Neural cell (in vitro differentiated cells): ENCODE measurements around the gene SLC4A4. TPM values are rescaled to one million over a fixed set of nuclear protein-coding genes. Genes with fewer than 3 reads are reported as not detected.

Source experiments
- H2AFZ ChIP-seq: fragments of 200-600, 300-800 bp; sonication (generic), shearing (Covaris generic); 2 replicates; pipeline ENCODE4 v1.6.0; 2014; ENCODE audit warnings: low read depth, mild to moderate bottlenecking, antibody characterized with exemption, low read length, moderate library complexity
- H3F3A ChIP-seq: fragments of 200-600 bp; shearing (Covaris generic); 2 replicates; pipeline ENCODE4 v1.6.1; 2016; ENCODE audit warnings: mild to moderate bottlenecking, moderate library complexity, mixed read lengths, antibody characterized with exemption, low read length; ENCODE audit not compliant: insufficient read depth, poor library complexity, severe bottlenecking
- H3K27ac ChIP-seq: fragments of 200-600, 300-800 bp; sonication (generic), shearing (Covaris generic); 2 replicates; pipeline ENCODE4 v1.5.1; 2014; ENCODE audit warnings: mild to moderate bottlenecking, low read length, moderate library complexity
- H3K27me3 ChIP-seq: fragments of 300-800, 200-600 bp; sonication (generic), shearing (Covaris generic); 2 replicates; pipeline ENCODE4 v1.6.0; 2014; ENCODE audit warnings: mild to moderate bottlenecking, low read depth, low read length, moderate library complexity; ENCODE audit not compliant: insufficient read depth
- H3K36me3 ChIP-seq: fragments of 300-800, 200-600 bp; sonication (generic), shearing (Covaris generic); 2 replicates; pipeline ENCODE4 v1.5.1; 2014; ENCODE audit warnings: mild to moderate bottlenecking, antibody characterized with exemption, low read length, moderate library complexity; ENCODE audit not compliant: insufficient read depth
- H3K4me2 ChIP-seq: fragments of 300-800, 200-600 bp; sonication (generic), shearing (Covaris generic); 2 replicates; pipeline ENCODE4 v1.6.0; 2014; ENCODE audit warnings: mild to moderate bottlenecking, low read length
- H3K4me3 ChIP-seq: fragments of 300-800, 200-600 bp; sonication (generic), shearing (Covaris generic); 2 replicates; pipeline ENCODE4 v1.5.1; 2014; ENCODE audit warnings: mild to moderate bottlenecking, low read length, moderate library complexity
- H3K79me2 ChIP-seq: fragments of 200-600 bp; shearing (Covaris generic); replicated peaks from 2 replicates; pipeline ENCODE4 v1.6.0; 2014; ENCODE audit warnings: mild to moderate bottlenecking, low read length, moderate library complexity; ENCODE audit not compliant: insufficient read depth
- H3K9ac ChIP-seq: fragments of 300-800, 200-600 bp; sonication (generic), shearing (Covaris generic); 2 replicates; pipeline ENCODE4 v1.6.1; 2016; ENCODE audit warnings: mild to moderate bottlenecking, low read length, mixed read lengths
- H3K9me2 ChIP-seq: fragments of 200-600 bp; shearing (Covaris generic); 2 replicates; pipeline ENCODE4 v1.6.1; 2016; ENCODE audit warnings: mild to moderate bottlenecking, low read length, mixed read lengths; ENCODE audit not compliant: insufficient read depth
- H3K9me3 ChIP-seq: fragments of 200-600, 300-800 bp; sonication (generic), shearing (Covaris generic); 2 replicates; pipeline ENCODE4 v1.6.1; 2016; ENCODE audit warnings: mild to moderate bottlenecking, mixed run types, low read length, moderate library complexity, mixed read lengths
- H4K20me1 ChIP-seq: fragments of 200-600 bp; shearing (Covaris generic); 2 replicates; pipeline ENCODE4 v1.6.1; 2016; ENCODE audit warnings: mild to moderate bottlenecking, mixed run types; ENCODE audit not compliant: insufficient read depth
- MXI1 ChIP-seq: fragments of 450-650 bp; conservative IDR thresholded peaks from 2 replicates; pipeline ENCODE4 v1.6.1; 2014; ENCODE audit warnings: antibody characterized with exemption, mild to moderate bottlenecking; ENCODE audit not compliant: poor library complexity, severe bottlenecking
- POLR2AphosphoS5 ChIP-seq: IDR thresholded peaks from 2 replicates; pipeline ENCODE4 v1.6.1; 2012
- RAD21 ChIP-seq: fragments of 450-650 bp; conservative IDR thresholded peaks from 2 replicates; pipeline ENCODE4 v1.6.1; 2014; ENCODE audit warnings: antibody characterized with exemption, mild to moderate bottlenecking, moderate library complexity
- REST ChIP-seq: IDR thresholded peaks from 2 replicates; pipeline ENCODE4 v1.6.1; 2012; ENCODE audit warnings: borderline replicate concordance
- SMC3 ChIP-seq: fragments of 450-650 bp; conservative IDR thresholded peaks from 2 replicates; pipeline ENCODE4 v1.6.1; 2014; ENCODE audit warnings: antibody characterized with exemption, mild to moderate bottlenecking, moderate library complexity; ENCODE audit not compliant: poor library complexity
- TAF1 ChIP-seq: IDR thresholded peaks from 2 replicates; pipeline ENCODE4 v1.6.1; 2012; ENCODE audit warnings: low read depth
- polyA plus RNA-seq: library from polyadenylated mRNA; depleted of rRNA; stranded (reverse); fragments of >200 nt; gene quantifications from 2 replicates; pipeline ENCODE4 v1.2.3, GENCODE V29; 2014
- TF ChIP-seq, protein P1 (sequence below): fragments of 450-650 bp; IDR thresholded peaks from 2 replicates; pipeline ENCODE4 v1.5.1; 2014; ENCODE audit warnings: antibody characterized with exemption, mild to moderate bottlenecking, moderate library complexity; ENCODE audit not compliant: poor library complexity, severe bottlenecking

Gene SLC4A4
- polyA plus RNA-seq, 1 donor from 2014 or later: 9.2 TPM

DNA sequence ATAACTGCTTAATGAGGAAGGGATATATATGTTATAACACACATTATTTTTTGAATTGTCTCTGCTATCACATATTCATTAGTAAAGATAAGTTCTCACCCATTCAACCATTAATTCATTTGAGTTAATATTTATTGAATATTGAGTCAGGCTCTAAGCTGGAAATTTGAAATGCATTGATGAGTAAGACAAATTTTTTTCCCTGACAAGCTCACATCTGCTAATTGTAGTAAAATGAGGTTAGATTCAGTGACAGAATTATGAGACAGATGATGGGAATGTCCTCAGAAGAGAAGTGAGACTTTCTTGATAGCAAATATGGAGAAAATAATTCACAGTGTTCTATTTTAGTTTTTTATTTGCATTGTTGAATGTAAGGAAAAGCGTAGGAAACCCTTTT is 194.3 kb downstream of the SLC4A4 start:
- Histone ChIP-seq H3K9me2 (no peaks in the 10 kb centered on the region), H3K79me2 (no peaks in the 10 kb centered on the region), H3K4me3 (no peak overlapping the region), H3K36me3 (no peaks in the 10 kb centered on the region), H3K4me2 (no peak overlapping the region), H3K9me3 (no peaks in the 10 kb centered on the region), H2AFZ (no peak overlapping the region), H3K9ac (no peak overlapping the region), H3F3A (no peaks in the 10 kb centered on the region), H4K20me1 (no peaks in the 10 kb centered on the region), H3K27ac (no peak overlapping the region), H3K27me3 (no peaks in the 10 kb centered on the region)
- TF ChIP-seq, protein P1, sequence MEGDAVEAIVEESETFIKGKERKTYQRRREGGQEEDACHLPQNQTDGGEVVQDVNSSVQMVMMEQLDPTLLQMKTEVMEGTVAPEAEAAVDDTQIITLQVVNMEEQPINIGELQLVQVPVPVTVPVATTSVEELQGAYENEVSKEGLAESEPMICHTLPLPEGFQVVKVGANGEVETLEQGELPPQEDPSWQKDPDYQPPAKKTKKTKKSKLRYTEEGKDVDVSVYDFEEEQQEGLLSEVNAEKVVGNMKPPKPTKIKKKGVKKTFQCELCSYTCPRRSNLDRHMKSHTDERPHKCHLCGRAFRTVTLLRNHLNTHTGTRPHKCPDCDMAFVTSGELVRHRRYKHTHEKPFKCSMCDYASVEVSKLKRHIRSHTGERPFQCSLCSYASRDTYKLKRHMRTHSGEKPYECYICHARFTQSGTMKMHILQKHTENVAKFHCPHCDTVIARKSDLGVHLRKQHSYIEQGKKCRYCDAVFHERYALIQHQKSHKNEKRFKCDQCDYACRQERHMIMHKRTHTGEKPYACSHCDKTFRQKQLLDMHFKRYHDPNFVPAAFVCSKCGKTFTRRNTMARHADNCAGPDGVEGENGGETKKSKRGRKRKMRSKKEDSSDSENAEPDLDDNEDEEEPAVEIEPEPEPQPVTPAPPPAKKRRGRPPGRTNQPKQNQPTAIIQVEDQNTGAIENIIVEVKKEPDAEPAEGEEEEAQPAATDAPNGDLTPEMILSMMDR: no peak
- TF ChIP-seq SMC3: no peak
- no peak for TF ChIP-seq POLR2AphosphoS5
- TF ChIP-seq MXI1: no peak
- TF ChIP-seq REST: no peak
- no peak for TF ChIP-seq RAD21
- TF ChIP-seq TAF1: no peak

DNA sequence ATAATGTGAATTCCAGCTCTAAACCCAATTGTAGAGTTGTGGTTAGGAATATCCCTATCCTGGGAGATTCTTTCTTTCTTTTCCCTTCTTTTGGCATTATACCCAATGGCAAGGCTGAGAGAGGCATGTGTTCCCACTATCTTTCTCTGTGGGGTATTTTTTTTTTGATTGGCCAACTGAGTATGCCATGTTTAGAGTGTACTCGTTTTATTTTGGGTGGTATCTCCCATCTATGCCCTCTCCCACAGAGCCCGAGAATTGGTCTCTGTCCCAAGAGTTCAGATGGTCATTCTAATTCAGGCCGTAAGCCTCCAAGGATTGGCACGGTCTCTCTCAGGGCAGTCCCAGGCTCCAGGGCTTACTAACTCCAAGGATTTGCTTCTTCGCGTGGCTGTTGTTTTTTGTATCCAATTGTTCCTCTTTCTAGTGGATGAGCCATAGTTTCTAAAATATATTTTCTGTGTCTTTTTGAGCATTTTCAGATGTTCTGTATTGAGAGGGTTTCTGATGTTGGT is 198.8 kb downstream of the SLC4A4 start:
- H3K4me3 ChIP-seq: no peak overlapping the region
- H3K9me2 ChIP-seq: no peaks in the 10 kb centered on the region
- no peak for TF ChIP-seq POLR2AphosphoS5
- TF ChIP-seq, protein P1: no peak
- H3K4me2 ChIP-seq: no peak overlapping the region
- H3K36me3 ChIP-seq: no peaks in the 10 kb centered on the region
- H4K20me1 ChIP-seq: no peaks in the 10 kb centered on the region
- H3K9me3 ChIP-seq: no peaks in the 10 kb centered on the region
- no peak overlapping the region for H3K27ac ChIP-seq
- no peak overlapping the region for H2AFZ ChIP-seq
- no peaks in the 10 kb centered on the region for H3K27me3 ChIP-seq
- no peaks in the 10 kb centered on the region for H3F3A ChIP-seq
- no peaks in the 10 kb centered on the region for H3K79me2 ChIP-seq
- no peak overlapping the region for H3K9ac ChIP-seq
